Measurements from ENCODE around the gene PRKCB.

PRKCB gene

DNA sequence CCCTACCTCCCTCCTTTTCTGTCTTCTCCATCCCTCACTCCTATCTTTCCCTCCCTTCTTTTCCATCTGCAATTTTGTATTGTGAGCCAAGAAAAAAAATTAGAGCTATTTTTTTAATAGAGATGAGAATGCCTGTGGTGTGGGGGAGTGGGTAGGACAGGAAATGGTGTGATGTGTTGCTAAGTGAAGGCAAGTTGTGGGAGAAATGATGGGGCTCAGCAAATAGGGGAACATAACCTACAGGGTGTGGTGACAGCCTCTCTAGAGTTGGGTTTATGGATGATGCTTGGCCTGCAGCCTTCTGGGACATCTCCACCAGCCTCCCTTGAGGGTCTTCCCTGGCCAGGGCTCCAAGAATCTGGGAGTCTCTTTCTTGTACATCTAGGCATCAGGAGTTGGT lies 257.3 kb downstream of the PRKCB start:
- no peak overlapping the region for H3K27ac ChIP-seq
- no peak overlapping the region for H2AFZ ChIP-seq (ENCODE audit: low read depth)
- H3K36me3 ChIP-seq (ENCODE audit: insufficient read depth), result no peaks in the 10 kb centered on the region
- H3K79me2 ChIP-seq (ENCODE audit: insufficient read depth, low read depth), result no peaks in the 10 kb centered on the region
- no peak overlapping the region for H3K4me3 ChIP-seq (IDR thresholded peaks at IDR 0.05; ENCODE audit: insufficient read depth, low read depth, low read length)
- H3K9ac ChIP-seq, result no peak overlapping the region
- no peaks in the 10 kb centered on the region for H3K27me3 ChIP-seq (ENCODE audit: insufficient read depth, low read depth)
- H4K20me1 ChIP-seq (ENCODE audit: insufficient read depth), result no peaks in the 10 kb centered on the region
- TF ChIP-seq, protein P1, sequence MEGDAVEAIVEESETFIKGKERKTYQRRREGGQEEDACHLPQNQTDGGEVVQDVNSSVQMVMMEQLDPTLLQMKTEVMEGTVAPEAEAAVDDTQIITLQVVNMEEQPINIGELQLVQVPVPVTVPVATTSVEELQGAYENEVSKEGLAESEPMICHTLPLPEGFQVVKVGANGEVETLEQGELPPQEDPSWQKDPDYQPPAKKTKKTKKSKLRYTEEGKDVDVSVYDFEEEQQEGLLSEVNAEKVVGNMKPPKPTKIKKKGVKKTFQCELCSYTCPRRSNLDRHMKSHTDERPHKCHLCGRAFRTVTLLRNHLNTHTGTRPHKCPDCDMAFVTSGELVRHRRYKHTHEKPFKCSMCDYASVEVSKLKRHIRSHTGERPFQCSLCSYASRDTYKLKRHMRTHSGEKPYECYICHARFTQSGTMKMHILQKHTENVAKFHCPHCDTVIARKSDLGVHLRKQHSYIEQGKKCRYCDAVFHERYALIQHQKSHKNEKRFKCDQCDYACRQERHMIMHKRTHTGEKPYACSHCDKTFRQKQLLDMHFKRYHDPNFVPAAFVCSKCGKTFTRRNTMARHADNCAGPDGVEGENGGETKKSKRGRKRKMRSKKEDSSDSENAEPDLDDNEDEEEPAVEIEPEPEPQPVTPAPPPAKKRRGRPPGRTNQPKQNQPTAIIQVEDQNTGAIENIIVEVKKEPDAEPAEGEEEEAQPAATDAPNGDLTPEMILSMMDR (conservative IDR thresholded peaks at IDR 0.05; ENCODE audit: low read depth, low read length), result no peak
- H3K4me2 ChIP-seq, result no peak overlapping the region
- H3K4me1 ChIP-seq (ENCODE audit: low read depth, poor library complexity, severe bottlenecking), result no peaks in the 10 kb centered on the region

DNA sequence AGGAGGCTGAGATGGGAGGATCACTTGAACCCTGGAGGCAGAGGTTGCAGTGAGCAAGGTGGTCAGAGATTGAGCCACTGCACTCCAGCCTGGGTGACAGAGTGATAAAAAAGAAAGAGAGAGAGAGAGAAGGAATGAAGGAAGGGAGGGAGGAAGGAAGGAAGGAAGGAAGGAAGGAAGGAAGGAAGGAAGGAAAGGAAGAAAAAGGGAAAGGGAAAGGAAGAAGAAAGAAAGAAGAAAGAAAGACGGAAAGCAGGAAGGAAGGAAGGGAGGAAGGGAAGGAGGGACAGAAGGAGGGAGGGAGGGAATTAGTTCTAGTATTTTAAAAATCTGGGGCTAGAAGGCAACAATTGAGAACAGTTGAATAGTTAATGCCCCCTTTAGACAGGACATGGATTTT lies 258.9 kb downstream of the PRKCB start:
- no peak overlapping the region for H3K4me3 ChIP-seq (IDR thresholded peaks at IDR 0.05; ENCODE audit: insufficient read depth, low read depth, low read length)
- H3K36me3 ChIP-seq (ENCODE audit: insufficient read depth), result no peaks in the 10 kb centered on the region
- H2AFZ ChIP-seq (ENCODE audit: low read depth), result no peak overlapping the region

DNA sequence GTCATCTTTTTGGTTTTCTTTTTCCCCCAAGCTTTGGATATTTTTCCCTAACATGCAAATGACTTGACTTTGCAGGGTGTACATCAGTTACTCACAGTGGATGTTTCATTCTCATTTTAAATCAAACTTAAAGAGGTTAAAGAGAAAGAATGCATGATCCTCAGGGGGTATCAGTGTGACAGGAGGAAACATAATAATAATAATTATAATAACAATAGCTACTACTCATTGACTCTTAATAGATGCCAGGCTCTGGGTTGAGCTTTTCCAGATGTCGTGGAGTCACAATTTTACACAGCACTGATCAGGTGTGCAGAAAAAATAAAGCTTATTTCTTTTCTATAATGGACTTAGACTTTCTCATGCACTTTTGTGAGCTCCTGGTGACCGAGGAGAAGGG lies 263.1 kb downstream of the PRKCB start:
- no peaks in the 10 kb centered on the region for H3K4me1 ChIP-seq (ENCODE audit: low read depth, poor library complexity, severe bottlenecking)
- H3K27ac ChIP-seq, result no peak overlapping the region
- H3K36me3 ChIP-seq (ENCODE audit: insufficient read depth), result no peaks in the 10 kb centered on the region
- TF ChIP-seq, protein P1 (conservative IDR thresholded peaks at IDR 0.05; ENCODE audit: low read depth, low read length), result no peak
- no peak overlapping the region for H3K4me2 ChIP-seq
- H2AFZ ChIP-seq (ENCODE audit: low read depth), result no peak overlapping the region
- H3K79me2 ChIP-seq (ENCODE audit: insufficient read depth, low read depth), result no peaks in the 10 kb centered on the region
- H3K27me3 ChIP-seq (ENCODE audit: insufficient read depth, low read depth), result no peaks in the 10 kb centered on the region
- no peak overlapping the region for H3K4me3 ChIP-seq (IDR thresholded peaks at IDR 0.05; ENCODE audit: insufficient read depth, low read depth, low read length)
- no peaks in the 10 kb centered on the region for H4K20me1 ChIP-seq (ENCODE audit: insufficient read depth)
- no peak overlapping the region for H3K9ac ChIP-seq

More for the DNA sequence above, 258.9 kb downstream of the PRKCB start:
- H4K20me1 ChIP-seq (ENCODE audit: insufficient read depth), result no peaks in the 10 kb centered on the region
- no peak overlapping the region for H3K27ac ChIP-seq
- TF ChIP-seq, protein P1 (conservative IDR thresholded peaks at IDR 0.05; ENCODE audit: low read depth, low read length), result no peak
- no peaks in the 10 kb centered on the region for H3K4me1 ChIP-seq (ENCODE audit: low read depth, poor library complexity, severe bottlenecking)
- no peak overlapping the region for H3K4me2 ChIP-seq
- no peak overlapping the region for H3K9ac ChIP-seq
- no peaks in the 10 kb centered on the region for H3K27me3 ChIP-seq (ENCODE audit: insufficient read depth, low read depth)
- no peaks in the 10 kb centered on the region for H3K79me2 ChIP-seq (ENCODE audit: insufficient read depth, low read depth)

DNA sequence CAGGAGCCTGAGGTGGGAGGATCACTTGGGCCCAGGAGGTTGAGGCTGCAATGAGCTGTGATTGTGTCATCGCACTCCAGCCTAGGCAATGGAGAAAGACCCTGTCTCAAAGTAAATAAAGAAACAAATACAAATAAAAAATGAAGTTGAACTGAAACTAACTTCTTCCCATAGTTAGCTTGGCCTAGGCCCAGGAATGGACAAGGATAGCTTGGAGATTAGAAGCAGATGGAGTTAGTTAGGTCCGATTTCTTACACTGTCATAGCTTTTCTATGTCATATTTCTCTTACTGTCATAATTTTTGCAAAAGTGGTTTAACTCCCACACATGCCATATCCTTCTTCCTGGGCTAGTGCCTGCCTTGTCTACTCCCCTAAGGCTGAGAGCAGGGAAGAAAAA lies 265.6 kb downstream of the PRKCB start:
- H2AFZ ChIP-seq (ENCODE audit: low read depth), result no peak overlapping the region
- H3K27me3 ChIP-seq (ENCODE audit: insufficient read depth, low read depth), result no peaks in the 10 kb centered on the region
- H3K4me2 ChIP-seq, result no peak overlapping the region
- H3K79me2 ChIP-seq (ENCODE audit: insufficient read depth, low read depth), result no peaks in the 10 kb centered on the region
- H3K9ac ChIP-seq, result no peak overlapping the region
- no peaks in the 10 kb centered on the region for H3K36me3 ChIP-seq (ENCODE audit: insufficient read depth)
- H3K4me3 ChIP-seq (IDR thresholded peaks at IDR 0.05; ENCODE audit: insufficient read depth, low read depth, low read length), result no peak overlapping the region
- H3K4me1 ChIP-seq (ENCODE audit: low read depth, poor library complexity, severe bottlenecking), result no peaks in the 10 kb centered on the region
- TF ChIP-seq, protein P1 (conservative IDR thresholded peaks at IDR 0.05; ENCODE audit: low read depth, low read length), result no peak
- no peaks in the 10 kb centered on the region for H4K20me1 ChIP-seq (ENCODE audit: insufficient read depth)
- no peak overlapping the region for H3K27ac ChIP-seq
